ENCODE measurements around the gene ADAT3. TPM values are rescaled to one million over a fixed set of nuclear protein-coding genes. Genes with fewer than 3 reads are reported as not detected.

Gene ADAT3
- polyA plus RNA-seq, 3 donors from 2014 or later = 2.1 to 10.0 (median 4.3) TPM

- Mint-ChIP-seq H3K36me3 (no peaks in the 10 kb centered on the region), H3K9me3 (no peaks in the 10 kb centered on the region), H3K27me3 (ENCODE audit: low read depth in 3 of 3) (peaks cover 0 to 4% (median 3%) of the 10 kb centered on the region in 3 donors), H3K4me1 (peaks cover 12 to 21% of the 10 kb centered on the region in 2 donors), H3K27ac (peak overlapping the region in 4 of 6 donors; percentile 38 to 72 (median 57)), H3K4me3 (no peak overlapping the region)
- no peak for DNase-seq
Measured at GRCh38 chr19:1959928-1960589, 54.9 kb downstream of the ADAT3 start.

DNA sequence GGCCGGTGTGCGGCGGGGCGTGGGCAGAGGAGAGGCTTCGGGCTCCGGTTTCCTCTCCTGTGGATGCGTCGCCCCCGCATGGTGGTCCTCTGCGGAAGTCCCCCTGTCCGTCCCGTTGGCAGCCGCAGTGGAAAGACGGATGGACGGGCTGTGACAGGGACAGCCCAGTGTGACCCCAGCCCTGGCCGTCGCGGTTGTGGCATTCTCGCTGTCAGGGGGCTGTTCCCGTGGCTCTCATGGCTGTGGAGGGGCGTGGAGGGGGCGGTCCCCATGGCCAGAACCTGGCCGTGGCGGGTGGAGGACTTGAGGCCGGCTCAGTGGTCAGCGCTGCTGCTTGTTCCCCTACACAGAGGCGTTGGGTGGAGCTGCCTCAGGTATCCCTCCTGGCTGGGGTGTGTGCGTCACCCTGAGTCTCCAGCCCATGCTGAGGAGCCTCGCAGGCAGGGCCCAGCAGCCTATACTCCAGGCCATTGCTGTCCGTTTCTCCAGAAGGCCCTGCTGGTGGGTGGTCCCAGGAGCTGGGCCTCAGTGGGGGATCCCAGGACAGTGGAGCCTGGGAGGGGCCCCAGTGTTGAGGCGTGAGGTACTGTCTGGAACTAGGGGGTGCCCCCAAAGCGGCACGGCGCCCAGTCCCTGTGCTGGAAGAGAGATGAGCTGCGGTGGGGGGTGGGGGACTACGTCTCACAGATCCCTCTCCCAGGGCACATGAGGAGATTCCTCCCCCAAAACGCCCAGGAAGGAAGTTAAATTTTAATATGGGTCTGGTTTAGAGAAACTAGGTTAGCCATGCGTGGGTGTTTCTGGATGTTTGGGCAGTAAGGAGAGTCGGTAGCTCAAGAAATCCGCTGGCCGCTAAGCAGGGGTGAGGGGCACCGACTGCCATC, 56.0 kb downstream of the ADAT3 start:
- peaks cover 0 to 3% (median 2%) of the 10 kb centered on the region in 3 donors for H3K27me3 Mint-ChIP-seq (ENCODE audit: low read depth in 3 of 3)
- DNase-seq = no peak
- H3K4me1 Mint-ChIP-seq = peaks cover 16 to 27% of the 10 kb centered on the region in 2 donors
- no peak overlapping the region for H3K4me3 Mint-ChIP-seq
- H3K27ac Mint-ChIP-seq = peak overlapping the region in 3 of 6 donors; percentile 39 to 81 (median 45)
- H3K9me3 Mint-ChIP-seq = no peaks in the 10 kb centered on the region
- H3K36me3 Mint-ChIP-seq = no peaks in the 10 kb centered on the region

DNA sequence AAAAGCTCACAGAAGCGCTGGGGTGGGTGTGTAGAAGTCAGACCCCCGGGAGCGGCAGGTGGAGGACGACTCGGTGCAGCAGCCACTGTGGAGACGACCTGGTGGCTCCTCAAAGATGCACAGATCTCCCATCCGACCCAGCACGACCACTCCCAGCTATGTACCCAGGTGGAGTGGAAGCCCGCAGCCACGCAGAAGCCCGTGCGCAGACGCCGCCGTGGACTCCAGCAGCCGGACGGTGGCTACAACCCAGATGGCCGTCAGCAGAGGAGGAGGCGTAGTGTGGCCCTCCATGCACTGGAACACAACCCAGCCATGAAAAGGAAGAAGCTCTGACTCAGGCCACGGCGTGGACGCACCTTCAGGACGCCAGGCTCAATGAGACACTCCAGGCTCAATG, 57.5 kb downstream of the ADAT3 start:
- peaks cover 0 to 4% (median 2%) of the 10 kb centered on the region in 3 donors for H3K27me3 Mint-ChIP-seq (ENCODE audit: low read depth in 3 of 3)
- no peak for DNase-seq
- no peaks in the 10 kb centered on the region for H3K9me3 Mint-ChIP-seq
- no peak overlapping the region for H3K4me3 Mint-ChIP-seq
- H3K27ac Mint-ChIP-seq = peak overlapping the region in 4 of 6 donors; percentile 39 to 84 (median 60)
- H3K36me3 Mint-ChIP-seq = no peaks in the 10 kb centered on the region
- peaks cover 23 to 32% of the 10 kb centered on the region in 2 donors for H3K4me1 Mint-ChIP-seq

Other genes with a start within 250 kb of the ADAT3 start
- gene ONECUT3, start 151.9 kb upstream of the ADAT3 start, polyA plus RNA-seq = not detected
- 1 to 10 TPM; 1.7 to 3.3 (median 3.1) TPM for gene ATP8B3, start 93.1 kb upstream of the ADAT3 start, polyA plus RNA-seq
- 10 to 100 TPM in 1 of 3 donors, 1 to 10 TPM in 1, under 1 TPM in 1; 0.63 to 13.0 (median 4.5) TPM for gene REXO1, start 56.9 kb upstream of the ADAT3 start, polyA plus RNA-seq
- gene KLF16, start 41.8 kb upstream of the ADAT3 start, polyA plus RNA-seq = under 1 TPM; 0.12 to 0.55 (median 0.49) TPM
- 100 to 1,000 TPM; 652 to 783 (median 741) TPM for gene ABHD17A, start 19.9 kb upstream of the ADAT3 start, polyA plus RNA-seq
- 10 to 100 TPM in 2 of 3 donors, 1 to 10 TPM in 1; 7.6 to 31.9 (median 22.6) TPM for gene SCAMP4, start within 50 bp of the ADAT3 start, polyA plus RNA-seq
- gene CSNK1G2, start 35.8 kb downstream of the ADAT3 start, polyA plus RNA-seq = 10 to 100 TPM; 18.0 to 35.4 (median 21.8) TPM
- 1 to 10 TPM; 2.6 to 4.4 (median 3.6) TPM for gene BTBD2, start 110.3 kb downstream of the ADAT3 start, polyA plus RNA-seq
- 10 to 100 TPM; 22.7 to 39.2 (median 23.9) TPM for gene MKNK2, start 145.8 kb downstream of the ADAT3 start, polyA plus RNA-seq
- gene MOB3A, start 190.9 kb downstream of the ADAT3 start, polyA plus RNA-seq = 100 to 1,000 TPM in 1 of 3 donors, 10 to 100 TPM in 2; 39.4 to 160 (median 42.2) TPM
- under 1 TPM in 1 of 3 donors, not detected in 2; 0.42 TPM for gene IZUMO4, start 191.5 kb downstream of the ADAT3 start, polyA plus RNA-seq
- 10 to 100 TPM; 11.7 to 44.5 (median 17.9) TPM for gene AP3D1, start 246.2 kb downstream of the ADAT3 start, polyA plus RNA-seq

Measured in immature natural killer cell (primary cell).